Activated CD4-positive, alpha-beta T cell treated with anti-CD3 and anti-CD28 coated beads, Interleukin-2, amount 50 U/mL, for 16 hours (primary cell): Measurements from ENCODE around the gene PRPS1.
"Not testable (repeated sequence)": the region's sequence is repeated elsewhere in the genome, so short reads cannot be mapped to it uniquely, and the experiment has no call there.

ENCODE experiments used
- DNase-seq: peaks from one replicate; pipeline ENCODE4 v3.0.0-alpha.2; 2020

PRPS1 gene

DNA sequence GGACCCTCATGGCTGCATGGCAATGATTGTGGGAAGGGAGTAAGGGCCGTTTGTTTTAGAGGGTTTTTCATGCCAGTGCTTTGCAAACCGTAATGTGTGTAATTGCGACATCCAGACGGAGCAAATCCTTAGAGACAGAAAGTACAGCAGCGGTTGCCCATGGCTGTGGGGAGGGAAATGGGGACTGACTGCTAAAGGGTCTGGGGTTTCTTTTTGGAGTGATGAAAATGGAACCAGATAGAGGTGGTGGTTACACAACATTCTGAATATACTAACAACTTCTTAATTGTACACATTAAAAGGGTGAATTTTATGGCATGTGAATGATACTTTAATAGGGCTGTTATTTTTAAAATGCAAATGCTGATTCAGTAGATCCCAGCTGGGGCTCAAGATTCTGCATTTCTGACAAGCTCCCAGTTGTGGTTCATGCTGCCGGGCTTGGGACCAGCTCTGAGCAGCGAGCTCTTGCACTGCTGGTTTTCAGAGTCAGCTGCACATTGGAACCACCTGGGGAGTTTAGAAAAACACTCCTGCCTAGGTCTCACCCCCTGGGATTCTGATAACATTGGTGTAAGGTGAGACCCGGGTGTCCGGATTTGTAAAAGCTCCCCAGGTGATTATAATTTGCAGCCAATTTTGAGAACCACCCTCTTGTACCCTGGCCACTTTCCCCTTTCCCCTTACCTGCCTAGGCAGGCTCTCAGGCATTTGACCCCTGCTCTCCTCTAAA lies 47.7 kb downstream of the PRPS1 start:
- DNase-seq: peak; percentile 12

GRCh38 chrX:107676559-107677378 lies 48.5 kb downstream of the PRPS1 start:
- DNase-seq: peak; percentile 74

GRCh38 chrX:107677501-107677901 lies 49.2 kb downstream of the PRPS1 start:
- no peak for DNase-seq

DNA sequence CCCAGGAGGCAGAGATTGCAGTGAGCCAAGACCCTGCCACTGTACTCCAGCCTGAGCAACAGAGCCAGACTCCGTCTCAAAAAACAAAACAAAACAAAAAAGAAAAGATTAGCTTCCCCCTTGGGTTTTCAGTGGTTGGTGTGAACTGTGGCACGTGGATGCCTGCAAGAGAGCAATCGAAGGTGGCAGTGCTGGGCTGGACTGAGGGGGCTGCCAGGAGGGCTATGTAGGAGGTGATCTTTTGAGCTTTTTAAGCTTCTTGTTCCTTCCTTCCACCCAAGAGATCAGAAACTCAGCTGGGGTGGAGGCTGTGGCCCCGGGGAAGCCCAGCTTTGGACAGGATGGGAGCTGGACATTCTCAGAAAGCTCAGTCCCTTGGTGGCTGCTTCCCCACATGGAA lies 49.6 kb downstream of the PRPS1 start:
- DNase-seq: no peak

- peak; percentile 64 for DNase-seq
These were observed 50.8 kb downstream of the PRPS1 start for GRCh38 chrX:107678957-107679740.

- DNase-seq: no peak
These were observed 53.9 kb downstream of the PRPS1 start for GRCh38 chrX:107682256-107682655.

DNA sequence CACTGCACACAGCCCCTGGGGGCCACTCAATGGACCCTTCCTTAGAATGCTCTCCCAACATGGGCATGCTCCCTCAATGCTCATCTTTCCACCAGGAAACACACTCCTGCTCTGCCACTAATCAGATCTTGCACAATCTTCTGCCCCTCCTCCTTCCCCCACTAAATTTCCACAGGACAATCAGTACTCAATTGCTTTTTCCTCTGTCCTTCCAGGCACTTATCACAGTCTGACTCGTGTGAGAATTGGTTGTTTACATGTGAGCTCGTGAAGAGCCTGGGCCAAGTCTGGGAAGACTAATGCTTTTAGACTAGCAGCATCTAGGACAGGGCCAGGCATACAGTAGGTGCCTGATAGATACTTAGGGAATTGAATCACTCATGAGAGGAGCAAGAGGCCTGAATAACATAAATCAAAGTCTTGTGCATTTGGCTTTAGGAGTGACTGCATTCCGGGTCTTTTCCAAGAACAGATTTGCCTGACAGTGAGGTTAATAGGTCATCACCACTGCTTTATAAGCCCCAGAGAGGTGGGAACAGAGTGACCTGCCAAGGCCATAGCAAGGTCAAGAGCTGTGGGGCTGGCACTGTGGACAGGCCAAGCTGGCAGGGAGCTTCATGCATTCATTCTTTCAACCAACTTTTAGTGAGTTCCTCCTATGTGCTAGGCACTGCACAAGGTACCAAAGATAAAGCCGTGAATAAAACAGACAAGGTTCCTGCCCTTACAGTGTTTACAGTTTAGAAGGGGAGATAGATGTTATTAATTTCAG lies 55.0 kb downstream of the PRPS1 start:
- DNase-seq: no peak

DNA sequence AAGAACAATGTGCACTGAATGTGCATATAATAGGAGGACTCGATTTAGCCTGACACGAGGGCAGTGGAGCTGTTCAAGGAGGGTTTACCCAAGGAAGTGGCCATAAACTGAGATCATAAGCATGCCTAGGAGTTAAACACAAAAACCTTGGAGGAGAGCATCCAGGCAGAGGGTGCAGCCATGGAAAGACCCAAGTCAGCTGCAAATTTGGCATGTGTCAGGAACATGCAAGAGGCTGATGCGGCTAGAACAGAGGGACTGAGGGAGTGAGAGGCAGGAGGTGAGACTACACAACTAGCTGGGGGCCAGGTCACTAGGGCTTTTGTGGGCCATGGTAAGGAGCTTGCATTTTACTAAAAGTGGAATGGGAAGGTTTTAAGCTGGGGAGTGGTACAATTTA lies 55.6 kb downstream of the PRPS1 start:
- DNase-seq: no peak

DNA sequence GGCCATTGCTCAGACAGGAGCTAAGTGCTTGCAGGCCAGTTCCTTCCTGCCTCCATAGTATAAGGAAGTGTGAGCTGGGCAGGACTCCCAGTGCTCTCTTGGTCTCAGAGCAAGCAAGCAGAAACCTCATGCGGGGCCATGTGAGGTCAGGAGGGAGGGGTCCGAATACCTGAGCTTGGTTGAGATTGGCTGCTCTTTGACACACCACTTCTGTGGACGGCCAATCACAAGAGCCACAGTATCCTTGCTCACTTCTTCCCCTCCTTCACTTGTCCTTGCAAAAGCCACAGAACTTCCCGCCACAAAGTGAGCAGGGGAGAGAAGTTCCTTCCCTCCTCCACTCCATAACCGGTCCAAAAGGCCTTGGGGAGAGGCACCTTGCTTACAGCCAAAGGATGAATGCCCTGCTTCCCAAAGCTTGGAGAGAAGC lies 56.7 kb downstream of the PRPS1 start:
- peak; percentile 34 for DNase-seq

DNA sequence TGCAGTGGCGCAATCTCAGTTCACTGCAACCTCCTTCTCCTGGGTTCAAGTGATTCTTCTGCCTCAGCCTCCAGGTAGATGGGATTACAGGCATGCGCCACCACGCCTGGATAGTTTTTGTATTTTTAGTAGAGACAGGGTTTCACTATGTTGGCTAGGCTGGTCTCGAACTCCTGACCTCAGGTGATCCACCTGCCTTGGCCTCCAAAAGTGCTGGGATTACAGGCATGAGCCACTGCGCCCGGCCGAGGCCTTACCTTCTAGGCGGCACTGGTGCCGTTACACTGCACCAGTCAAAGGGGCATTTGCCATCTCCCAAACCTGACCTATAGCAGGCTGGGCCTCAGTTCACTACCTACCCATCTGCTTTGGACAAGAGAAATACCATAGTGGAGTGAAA lies 57.3 kb downstream of the PRPS1 start:
- not testable (repeated sequence) for DNase-seq

DNA sequence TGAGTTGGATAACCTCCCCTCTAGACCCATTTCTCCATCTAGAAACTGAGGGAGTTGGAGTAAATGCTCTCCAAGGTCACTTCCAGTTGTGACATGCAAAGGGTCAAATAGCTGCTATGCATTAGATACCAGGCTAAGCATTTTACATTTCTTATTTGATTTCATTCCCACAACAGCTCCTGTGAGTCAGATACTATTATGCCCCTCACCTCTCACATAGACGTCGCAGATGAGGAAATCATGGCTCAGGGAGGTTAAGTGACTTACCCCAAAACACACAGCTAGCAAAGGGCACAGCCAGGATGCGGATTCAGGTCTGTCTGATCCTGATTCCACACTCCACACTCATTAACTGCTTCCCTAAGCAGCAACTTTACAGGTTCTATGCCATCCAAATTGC lies 57.7 kb downstream of the PRPS1 start:
- DNase-seq: no peak

- DNase-seq: no peak
These were observed 58.5 kb downstream of the PRPS1 start for GRCh38 chrX:107686792-107687191.

DNA sequence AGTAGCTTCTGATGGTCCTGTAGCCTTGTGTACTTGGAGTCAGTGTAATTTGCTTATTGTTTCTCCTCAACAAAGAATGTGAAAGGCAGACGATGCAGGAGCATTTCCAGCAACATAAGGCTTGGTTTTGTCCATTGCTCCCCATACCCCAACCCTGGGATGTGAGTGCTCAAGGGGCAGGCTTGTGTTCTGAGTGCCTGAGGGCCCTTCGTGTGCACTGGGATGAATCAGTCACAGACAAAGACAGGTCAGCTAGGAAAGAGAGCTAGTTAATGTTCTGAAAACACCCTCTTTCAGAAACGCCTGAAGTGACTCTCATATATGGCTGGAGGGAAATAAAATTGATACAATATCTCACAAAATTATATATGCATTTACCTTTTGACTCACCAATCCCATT lies 59.1 kb downstream of the PRPS1 start:
- no peak for DNase-seq

DNA sequence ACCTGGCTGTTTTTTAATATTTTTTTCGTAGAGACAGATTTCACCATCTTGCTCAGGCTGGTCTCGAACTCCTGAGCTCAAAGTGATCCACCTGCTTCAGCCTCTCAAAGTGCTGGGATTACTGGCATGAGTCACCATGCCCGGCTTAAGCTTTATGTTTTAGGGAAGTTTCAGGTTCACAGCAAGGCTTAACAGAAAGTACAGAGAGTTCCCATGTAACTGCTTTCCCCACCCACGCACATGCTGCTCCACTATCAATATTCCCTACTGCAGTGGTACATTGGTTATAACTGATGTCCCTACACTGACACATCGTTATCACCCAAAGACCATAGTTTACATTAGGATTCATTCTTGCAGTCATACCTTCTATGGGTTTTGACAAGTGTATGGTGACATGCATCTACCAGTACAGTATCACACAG lies 62.7 kb downstream of the PRPS1 start:
- DNase-seq: no peak

GRCh38 chrX:107699616-107700015 lies 71.3 kb downstream of the PRPS1 start:
- no peak for DNase-seq

DNA sequence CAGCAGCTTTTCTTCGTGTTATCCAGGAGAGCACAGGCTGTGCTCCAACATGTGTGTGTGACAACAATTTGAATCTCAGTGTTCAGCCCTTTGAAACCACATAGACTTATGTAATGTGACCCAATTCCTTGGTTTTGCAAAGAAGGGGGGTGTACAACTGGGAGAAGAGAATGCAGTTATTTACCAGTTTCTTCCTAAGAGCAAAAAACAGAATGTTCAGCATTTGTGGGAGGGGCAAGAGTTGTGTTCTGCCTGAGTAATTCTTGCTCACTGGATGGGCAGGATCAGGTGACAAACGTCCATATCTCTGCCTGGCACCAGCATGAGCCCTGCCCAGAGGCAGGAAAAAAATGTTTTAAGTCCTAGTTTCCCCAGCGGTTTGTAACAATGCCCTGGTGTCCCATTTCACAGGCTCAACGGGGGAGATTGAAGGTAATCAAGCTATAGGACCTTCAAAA lies 72.0 kb downstream of the PRPS1 start:
- no peak for DNase-seq
